GM21360 (cell line): ENCODE results near the gene SPANXN1.
"Not testable (repeated sequence)": the region's sequence is repeated elsewhere in the genome, so short reads cannot be mapped to it uniquely, and the experiment has no call there.

ENCODE experiments used
- ATAC-seq: cut with Tn5 transposase; IDR thresholded peaks from one replicate; pipeline ENCODE4 v1.9.1; 2021; ENCODE audit warnings: mild to moderate bottlenecking, moderate library complexity; ENCODE audit not compliant: unreplicated experiment

SPANXN1 gene, protein sequence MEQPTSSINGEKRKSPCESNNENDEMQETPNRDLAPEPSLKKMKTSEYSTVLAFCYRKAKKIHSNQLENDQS

DNA sequence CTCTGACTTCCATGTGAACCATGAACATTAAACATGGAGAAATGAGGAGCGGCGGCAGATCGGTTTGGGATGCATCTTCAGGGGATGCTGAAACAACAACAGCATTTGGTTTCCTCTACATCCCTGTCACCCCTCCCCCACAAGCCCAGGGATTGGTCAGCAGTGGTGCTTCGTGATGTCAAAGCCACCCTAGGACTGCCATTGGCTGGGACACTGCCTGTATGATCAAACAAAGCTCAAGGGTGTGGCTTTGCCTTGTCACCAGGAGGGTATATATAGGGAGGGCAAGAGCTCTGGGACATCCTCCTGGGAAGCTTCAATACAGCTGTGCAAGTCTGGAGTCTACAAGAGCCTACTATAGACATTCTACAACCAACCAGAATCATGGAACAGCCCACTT, at the start of gene SPANXN1:
SPANXN1 (plus strand) TSS at position 301 of the 400 bp plus-strand sequence; CDS start at position 385, 84 bp downstream.
- not testable (repeated sequence) for ATAC-seq

DNA sequence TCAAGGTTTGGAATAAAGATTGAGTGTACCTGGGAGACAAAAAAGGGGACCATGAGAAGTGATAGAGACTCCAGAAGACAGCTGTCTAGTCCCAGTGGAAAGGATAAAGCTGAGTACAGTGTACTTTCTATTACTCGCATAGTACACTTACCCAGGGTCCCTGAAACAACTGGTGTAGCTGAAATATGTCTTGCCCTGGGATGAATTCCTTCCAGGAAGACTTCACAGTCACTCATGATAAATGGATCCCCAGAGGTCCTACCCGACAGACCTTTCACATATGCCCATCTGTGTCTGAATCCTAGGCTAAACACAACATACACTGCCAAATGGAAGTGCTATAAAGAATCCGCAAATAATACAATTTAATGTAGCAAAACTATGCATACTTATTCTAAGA, 48.2 kb upstream of the SPANXN1 start:
- no peak for ATAC-seq

- no peak for ATAC-seq
These were observed 33.8 kb upstream of the SPANXN1 start for GRCh38 chrX:145213504-145213903.

GRCh38 chrX:145292218-145292617, 44.9 kb downstream of the SPANXN1 start:
- no peak for ATAC-seq
